Stimulated activated effector memory CD8-positive, alpha-beta T cell treated with anti-CD3 and anti-CD28 coated beads, Interleukin-12 subunit alpha, Interleukin-12 subunit beta, amount 100 ng/mL, for 72 hours (primary cell): ENCODE data around the gene ZMIZ2.

Source experiments
- ATAC-seq: fragments of 150-1000 bp; cut with Tn5 transposase; 2 replicates; pipeline ENCODE4 v1.10.0; 2021
- DNase-seq, 2 donors: peaks; one replicate each; pipeline ENCODE4 v3.0.0; 2021 to 2022; ENCODE audit warnings: low spot score in 2 of 2
- H3K27ac Mint-ChIP-seq: one replicate; pipeline ENCODE4 v1.8.0; 2022; ENCODE audit warnings: mild to moderate bottlenecking, mixed read lengths
- H3K36me3 Mint-ChIP-seq: one replicate; pipeline ENCODE4 v1.8.0; 2022; ENCODE audit warnings: mild to moderate bottlenecking, mixed read lengths
- H3K4me1 Mint-ChIP-seq: one replicate; pipeline ENCODE4 v1.8.0; 2022; ENCODE audit warnings: mixed read lengths
- H3K4me3 Mint-ChIP-seq: one replicate; pipeline ENCODE4 v1.8.0; 2022; ENCODE audit warnings: mild to moderate bottlenecking, mixed read lengths
- H3K9me3 Mint-ChIP-seq: one replicate; pipeline ENCODE4 v1.8.0; 2022; ENCODE audit warnings: mixed read lengths

ZMIZ2 gene

DNA sequence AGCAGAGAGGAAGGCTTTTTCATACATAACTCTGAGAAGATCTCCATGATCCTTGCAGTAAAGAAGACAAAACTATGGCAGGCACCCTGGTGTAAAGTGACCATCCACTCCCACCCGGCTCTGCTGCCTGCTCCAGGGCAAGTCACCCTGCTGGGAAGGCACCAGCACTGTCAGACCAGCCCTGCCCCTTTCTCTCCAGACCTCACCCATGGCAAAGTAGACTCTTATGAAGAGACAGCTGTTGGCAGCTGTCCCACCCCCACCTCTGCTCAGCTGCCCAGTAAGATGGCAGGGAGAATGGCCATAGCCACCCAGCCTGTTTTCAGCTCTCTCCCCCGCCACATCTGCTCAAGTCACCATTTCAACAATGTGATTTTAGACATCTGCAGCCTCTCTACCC, 8.6 kb upstream of the ZMIZ2 start:
- DNase-seq (no peak), ATAC-seq (no peak)
- Mint-ChIP-seq H3K9me3 (no peaks in the 10 kb centered on the region), H3K27ac (no peak overlapping the region), H3K36me3 (no peaks in the 10 kb centered on the region), H3K4me1 (peaks cover 14% of the 10 kb centered on the region), H3K4me3 (no peak overlapping the region)

DNA sequence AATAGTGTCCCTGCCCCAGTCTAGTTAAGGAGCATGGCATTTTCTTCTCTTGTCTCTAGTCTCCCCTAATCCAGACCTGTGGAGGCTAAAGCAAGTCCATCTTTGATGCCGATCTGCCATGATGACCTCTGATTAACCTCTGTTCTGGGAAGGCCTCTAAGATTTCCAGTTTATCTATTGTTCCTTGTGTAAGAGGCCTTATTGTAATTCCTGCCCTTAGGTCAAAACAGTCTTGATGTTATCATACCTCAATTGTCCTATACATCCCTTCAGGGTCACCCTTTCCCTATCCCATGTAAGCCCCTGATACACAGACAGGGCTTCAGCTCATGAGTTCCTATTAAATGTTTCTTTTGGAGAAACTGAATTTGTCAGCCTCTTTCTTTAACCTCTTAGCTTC, 4.9 kb upstream of the ZMIZ2 start:
- peaks cover 6% of the 10 kb centered on the region for H3K36me3 Mint-ChIP-seq
- H3K9me3 Mint-ChIP-seq = no peaks in the 10 kb centered on the region
- ATAC-seq (no peak), DNase-seq (no peak)
- H3K4me1 Mint-ChIP-seq = peaks cover 13% of the 10 kb centered on the region
- H3K27ac Mint-ChIP-seq = no peak overlapping the region
- H3K4me3 Mint-ChIP-seq = no peak overlapping the region

DNA sequence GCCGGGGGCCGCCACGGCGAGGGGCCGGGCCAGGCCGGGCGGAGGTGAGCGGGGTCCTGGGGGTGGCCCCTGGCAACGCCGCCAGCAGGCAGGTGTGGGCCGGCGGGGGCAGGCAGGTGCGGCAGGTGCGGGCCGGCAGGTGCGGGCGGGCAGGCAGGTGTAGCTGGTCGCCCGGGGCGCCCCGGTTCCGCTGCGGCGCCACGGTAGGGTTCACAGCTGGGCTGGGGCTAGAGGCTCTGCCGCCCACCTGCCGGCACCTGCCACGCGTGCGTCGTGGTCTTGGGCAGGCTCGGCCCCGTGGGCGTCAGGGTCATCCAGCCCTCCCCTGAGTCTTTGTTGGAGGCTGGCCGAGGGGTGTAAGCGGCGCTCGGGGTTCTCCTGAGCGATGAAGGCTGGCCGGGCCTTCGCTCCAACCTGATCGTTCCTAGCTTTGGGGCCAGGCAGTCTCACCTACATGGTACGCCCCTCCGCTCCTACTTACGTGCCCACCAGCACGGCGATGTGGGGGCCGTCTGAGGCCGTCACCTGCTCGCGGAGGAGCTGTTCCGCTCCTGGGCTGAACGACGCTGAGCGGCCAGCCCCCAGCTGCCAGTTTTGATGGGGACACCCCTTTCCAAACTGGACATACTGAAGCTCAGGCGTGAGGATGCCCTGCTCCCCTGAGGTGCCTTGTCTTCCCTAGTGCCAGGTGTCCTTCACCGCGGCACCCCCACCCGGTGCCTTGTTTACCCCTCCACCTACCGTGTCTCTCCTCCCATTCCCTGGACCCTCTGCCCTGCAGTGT, 493 bp downstream of the ZMIZ2 start:
- no peaks in the 10 kb centered on the region for H3K9me3 Mint-ChIP-seq
- ATAC-seq = peak; percentile 22
- peaks cover 38% of the 10 kb centered on the region for H3K4me1 Mint-ChIP-seq
- peak overlapping the region; percentile 96 for H3K27ac Mint-ChIP-seq
- peaks cover 38% of the 10 kb centered on the region for H3K36me3 Mint-ChIP-seq
- DNase-seq = peak in 1 of 2 donors; percentile 66
- H3K4me3 Mint-ChIP-seq = peak overlapping the region; percentile 93

DNA sequence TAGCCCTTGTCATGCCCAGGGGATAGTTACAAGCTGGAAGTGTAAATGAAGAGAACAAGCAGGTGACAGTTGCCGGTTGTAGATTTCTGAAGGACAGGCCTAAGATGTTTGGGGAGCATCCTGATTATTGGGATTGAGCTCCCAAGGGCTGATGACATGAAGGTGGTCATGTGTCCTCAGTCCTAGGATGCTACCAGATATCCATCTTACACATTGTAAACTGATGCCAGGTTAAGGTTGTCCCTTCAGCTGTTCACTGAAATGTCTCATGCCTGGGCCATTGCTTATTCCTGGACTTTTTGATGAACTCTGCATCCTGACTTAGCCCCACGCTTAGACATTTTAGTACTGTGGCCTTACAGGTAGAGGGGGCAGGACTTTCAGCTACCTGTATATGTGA, 1.3 kb downstream of the ZMIZ2 start:
- no peak for ATAC-seq
- Mint-ChIP-seq H3K27ac (peak overlapping the region; percentile 96), H3K4me1 (peaks cover 47% of the 10 kb centered on the region)

DNA sequence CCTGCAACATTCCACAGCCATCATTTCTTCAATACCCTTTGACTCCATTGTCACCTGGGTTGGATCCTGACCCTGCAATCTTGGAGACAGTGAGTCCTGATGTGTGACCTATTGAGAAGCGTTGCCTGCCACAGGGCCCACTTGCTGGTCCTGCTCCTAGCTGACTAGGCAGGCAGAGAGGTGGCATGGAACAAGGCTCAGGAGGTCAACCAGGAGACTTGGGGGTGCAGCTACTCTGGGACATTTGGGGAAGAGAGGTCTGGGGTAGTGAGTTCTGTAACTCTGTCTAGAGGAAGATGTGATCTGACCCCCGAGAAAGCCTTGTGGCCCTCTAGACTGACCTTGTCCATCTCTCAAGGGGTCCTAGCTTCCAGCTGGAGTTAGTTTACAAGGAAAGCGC, 1.8 kb downstream of the ZMIZ2 start:
- peak overlapping the region; percentile 93 for H3K4me3 Mint-ChIP-seq
- peaks cover 43% of the 10 kb centered on the region for H3K36me3 Mint-ChIP-seq
- ATAC-seq = no peak
- H3K4me1 Mint-ChIP-seq = peaks cover 51% of the 10 kb centered on the region
- no peaks in the 10 kb centered on the region for H3K9me3 Mint-ChIP-seq
- H3K27ac Mint-ChIP-seq = peak overlapping the region; percentile 80
- no peak for DNase-seq

More for the DNA sequence above, 1.3 kb downstream of the ZMIZ2 start:
- Mint-ChIP-seq H3K9me3 (no peaks in the 10 kb centered on the region), H3K4me3 (peak overlapping the region; percentile 93), H3K36me3 (peaks cover 43% of the 10 kb centered on the region)
- no peak for DNase-seq

DNA sequence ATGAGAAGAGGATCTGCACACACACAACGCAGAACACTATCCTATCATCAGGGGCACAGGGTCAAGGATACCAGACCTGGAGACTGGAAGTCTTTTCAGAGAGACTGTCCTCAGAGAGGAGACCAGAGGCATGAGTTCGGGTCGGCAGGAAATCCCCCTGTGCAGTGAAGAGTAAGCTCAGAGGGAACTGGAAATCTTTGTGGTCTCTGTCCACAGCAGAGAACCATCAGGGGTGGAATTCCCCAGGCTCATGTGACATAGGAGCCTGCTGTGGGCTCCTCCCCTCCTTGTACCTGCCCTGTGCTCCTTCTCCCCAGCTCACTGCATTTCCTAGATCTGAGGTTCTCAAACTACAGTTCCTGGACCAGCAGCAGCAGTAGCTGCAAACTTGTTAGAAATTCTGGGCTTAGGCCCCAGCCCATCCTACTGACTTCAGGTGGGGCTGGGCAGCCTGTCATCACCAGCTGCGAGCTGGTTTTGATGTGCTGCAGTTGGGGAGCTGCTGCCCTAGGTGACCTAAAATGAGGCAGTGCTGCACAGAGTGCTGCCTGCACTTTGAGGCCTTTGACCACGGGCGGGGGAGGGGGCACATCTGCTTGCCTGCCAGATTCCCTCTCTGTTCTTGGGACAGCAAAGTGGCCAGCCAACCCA, 2.4 kb downstream of the ZMIZ2 start:
- H3K27ac Mint-ChIP-seq = peak overlapping the region; percentile 80
- peaks cover 51% of the 10 kb centered on the region for H3K4me1 Mint-ChIP-seq
- H3K4me3 Mint-ChIP-seq = peak overlapping the region; percentile 93
- ATAC-seq (peak; percentile 63), DNase-seq (peak in 1 of 2 donors; percentile 68)
- peaks cover 43% of the 10 kb centered on the region for H3K36me3 Mint-ChIP-seq
- no peaks in the 10 kb centered on the region for H3K9me3 Mint-ChIP-seq

DNA sequence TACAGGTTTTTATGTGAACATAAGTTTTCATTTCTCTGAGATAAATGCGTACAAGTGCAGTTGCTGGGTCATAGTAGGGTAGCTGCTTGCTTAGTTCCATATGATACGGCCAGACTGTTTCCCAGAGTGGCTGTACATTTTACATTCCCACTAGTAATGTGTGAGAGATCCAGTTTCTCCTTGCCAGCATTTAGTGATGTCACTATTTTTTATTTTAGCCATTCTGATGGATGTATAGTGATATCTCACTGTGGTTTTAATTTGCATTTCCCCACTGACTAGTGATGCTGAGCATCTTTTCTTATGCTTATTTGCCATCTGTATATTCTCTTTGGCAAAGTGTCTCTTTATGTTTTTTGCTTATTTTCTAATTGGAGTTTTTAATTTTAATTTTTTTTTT, 4.2 kb downstream of the ZMIZ2 start:
- ATAC-seq (no peak), DNase-seq (no peak)
- Mint-ChIP-seq H3K4me3 (peak overlapping the region; percentile 33), H3K9me3 (no peaks in the 10 kb centered on the region), H3K36me3 (peaks cover 52% of the 10 kb centered on the region), H3K4me1 (peaks cover 45% of the 10 kb centered on the region), H3K27ac (peak overlapping the region; percentile 69)

DNA sequence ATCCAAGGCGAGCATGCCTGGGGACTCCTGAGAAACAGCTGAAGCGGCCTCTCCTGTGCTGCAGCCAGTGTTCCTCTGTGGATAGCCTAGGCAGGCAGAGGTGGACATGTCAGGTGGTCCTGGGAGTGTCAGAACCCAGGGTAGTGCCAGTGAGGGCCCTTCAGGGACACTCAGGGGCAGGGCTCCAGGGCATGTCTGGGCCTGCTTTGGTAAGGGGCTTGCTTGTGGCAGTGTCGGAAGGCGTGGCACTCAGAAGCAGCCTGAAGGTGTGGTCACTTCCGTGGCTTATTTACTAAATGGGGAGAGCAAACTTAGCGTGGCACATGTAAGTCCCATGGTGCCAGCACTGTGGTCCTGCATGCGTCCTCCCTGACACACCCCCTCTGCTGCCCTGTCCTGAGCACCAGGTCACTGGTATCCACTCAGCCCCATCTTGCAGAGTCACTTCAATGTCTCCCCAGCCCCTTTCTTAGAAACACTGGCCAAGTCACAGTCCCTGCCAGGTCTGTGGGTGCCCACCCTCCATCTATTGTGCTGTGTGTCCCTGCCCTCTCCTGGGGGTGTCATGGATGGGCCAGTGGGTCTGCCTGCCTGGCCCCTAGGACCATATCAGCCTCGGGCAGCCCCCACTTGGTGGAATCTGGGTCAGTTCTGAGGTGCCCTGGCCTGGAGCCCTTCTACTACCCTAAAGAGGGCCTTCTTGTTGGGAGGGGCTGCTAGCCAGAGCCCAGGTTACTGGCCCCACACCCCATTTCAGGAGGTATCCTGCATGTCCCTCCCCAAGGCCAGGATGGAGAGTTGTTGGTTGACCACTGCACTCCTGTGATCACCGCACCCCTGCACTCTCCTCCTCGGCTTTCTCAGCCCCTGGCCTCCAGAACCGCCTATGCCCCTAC, 6.4 kb downstream of the ZMIZ2 start:
- Mint-ChIP-seq H3K36me3 (peaks cover 66% of the 10 kb centered on the region), H3K4me3 (no peak overlapping the region), H3K4me1 (peaks cover 35% of the 10 kb centered on the region), H3K27ac (peak overlapping the region; percentile 75), H3K9me3 (no peaks in the 10 kb centered on the region)
- no peak for ATAC-seq
- no peak for DNase-seq

DNA sequence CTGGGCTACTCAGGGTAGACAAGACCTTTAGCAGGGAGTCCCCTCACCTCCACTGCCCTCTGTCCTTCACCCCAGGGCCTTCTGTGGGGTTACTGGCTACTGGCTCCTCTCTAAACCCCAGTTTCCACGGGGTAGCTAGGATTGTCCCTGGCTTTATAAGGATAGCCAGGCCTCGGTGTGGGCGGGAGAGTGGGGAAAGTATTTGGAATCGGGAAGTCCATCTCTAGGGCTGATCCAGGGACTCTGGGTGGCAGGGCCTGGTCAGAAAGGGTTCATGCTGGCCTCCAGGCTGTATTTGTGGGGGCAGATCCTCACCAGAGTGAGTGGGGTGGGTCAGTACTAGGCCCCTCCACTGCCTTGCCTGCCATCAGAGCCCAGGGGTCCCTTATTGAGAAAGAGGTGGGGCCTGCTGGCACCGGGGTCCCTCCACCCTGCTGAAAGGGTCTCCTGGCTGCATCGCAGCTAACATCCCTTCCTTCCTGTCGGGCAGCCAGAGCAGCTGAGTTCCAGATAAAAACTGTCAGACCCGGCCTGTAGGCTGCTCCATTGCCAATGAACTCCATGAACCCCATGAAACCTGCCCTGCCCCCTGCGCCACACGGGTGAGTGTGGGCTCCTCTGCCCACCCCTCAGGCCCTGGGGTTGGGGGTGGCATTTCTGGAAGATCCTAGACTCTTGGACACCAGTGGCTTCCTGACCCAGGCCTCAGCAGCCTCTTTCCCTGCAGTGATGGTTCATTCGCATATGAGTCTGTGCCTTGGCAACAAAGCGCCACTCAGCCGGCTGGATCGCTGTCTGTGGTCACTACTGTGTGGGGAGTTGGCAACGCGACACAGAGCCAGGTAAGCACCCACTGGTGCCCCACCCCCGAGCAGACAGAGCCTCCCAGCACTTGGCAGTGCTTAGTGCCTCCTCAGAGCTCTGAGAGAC, 7.3 kb downstream of the ZMIZ2 start:
- H3K4me1 Mint-ChIP-seq = peaks cover 26% of the 10 kb centered on the region
- ATAC-seq = no peak
- H3K27ac Mint-ChIP-seq = peak overlapping the region; percentile 75
- H3K9me3 Mint-ChIP-seq = no peaks in the 10 kb centered on the region
- peaks cover 74% of the 10 kb centered on the region for H3K36me3 Mint-ChIP-seq
- no peak for DNase-seq
- H3K4me3 Mint-ChIP-seq = no peak overlapping the region

DNA sequence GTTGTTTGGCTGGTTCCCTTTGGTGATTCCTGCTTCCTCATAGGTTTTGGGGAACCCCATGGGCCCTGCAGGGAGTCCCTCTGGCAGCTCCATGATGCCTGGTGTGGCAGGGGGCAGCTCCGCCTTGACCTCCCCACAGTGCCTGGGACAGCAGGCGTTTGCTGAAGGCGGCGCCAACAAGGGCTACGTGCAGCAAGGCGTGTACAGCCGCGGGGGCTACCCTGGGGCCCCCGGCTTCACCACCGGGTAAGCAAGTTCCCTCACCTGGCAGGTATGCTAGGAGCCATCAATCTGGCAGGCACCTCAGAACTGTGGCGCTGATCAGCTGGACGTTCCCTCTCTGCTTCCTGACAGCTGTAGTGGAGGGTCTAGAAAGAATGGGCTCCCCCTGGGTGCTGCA, 8.3 kb downstream of the ZMIZ2 start:
- DNase-seq (no peak), ATAC-seq (no peak)
- H3K9me3 Mint-ChIP-seq = no peaks in the 10 kb centered on the region
- peaks cover 20% of the 10 kb centered on the region for H3K4me1 Mint-ChIP-seq
- no peak overlapping the region for H3K27ac Mint-ChIP-seq
- H3K4me3 Mint-ChIP-seq = no peak overlapping the region
- H3K36me3 Mint-ChIP-seq = peaks cover 75% of the 10 kb centered on the region

DNA sequence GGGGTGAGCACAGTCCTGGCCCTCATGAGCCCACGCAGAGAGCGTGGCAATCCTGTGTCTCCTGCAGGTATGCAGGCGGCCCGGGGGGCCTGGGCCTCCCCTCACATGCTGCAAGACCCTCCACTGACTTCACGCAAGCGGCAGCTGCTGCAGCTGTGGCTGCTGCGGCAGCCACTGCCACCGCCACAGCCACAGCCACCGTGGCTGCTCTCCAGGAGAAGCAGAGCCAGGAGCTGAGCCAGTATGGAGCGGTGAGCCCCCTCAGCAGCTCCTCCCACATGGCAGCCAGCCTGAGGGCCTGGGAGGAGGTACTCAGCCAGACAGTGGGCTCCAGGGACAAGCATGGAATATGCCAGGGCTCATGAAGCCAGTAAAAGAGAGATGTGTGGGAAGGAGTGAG, 8.7 kb downstream of the ZMIZ2 start:
- ATAC-seq = no peak
- DNase-seq = no peak
- Mint-ChIP-seq H3K27ac (no peak overlapping the region), H3K9me3 (no peaks in the 10 kb centered on the region), H3K4me1 (peaks cover 17% of the 10 kb centered on the region), H3K36me3 (peaks cover 78% of the 10 kb centered on the region), H3K4me3 (no peak overlapping the region)

DNA sequence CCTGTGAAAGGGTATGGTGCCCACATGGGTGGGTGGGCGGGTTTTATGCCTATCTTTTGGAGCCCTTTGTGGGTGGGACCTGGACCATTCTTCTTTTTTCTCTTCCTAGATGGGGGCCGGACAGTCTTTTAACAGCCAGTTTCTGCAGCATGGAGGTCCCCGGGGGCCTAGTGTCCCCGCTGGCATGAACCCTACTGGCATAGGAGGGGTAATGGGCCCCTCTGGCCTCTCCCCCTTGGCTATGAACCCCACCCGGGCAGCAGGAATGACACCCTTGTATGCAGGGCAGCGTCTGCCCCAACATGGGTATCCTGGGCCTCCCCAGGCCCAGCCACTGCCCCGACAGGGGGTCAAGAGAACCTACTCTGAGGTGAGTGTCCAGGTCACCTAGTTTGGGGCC, 9.1 kb downstream of the ZMIZ2 start:
- ATAC-seq (no peak), DNase-seq (no peak)
- H3K27ac Mint-ChIP-seq = no peak overlapping the region

DNA sequence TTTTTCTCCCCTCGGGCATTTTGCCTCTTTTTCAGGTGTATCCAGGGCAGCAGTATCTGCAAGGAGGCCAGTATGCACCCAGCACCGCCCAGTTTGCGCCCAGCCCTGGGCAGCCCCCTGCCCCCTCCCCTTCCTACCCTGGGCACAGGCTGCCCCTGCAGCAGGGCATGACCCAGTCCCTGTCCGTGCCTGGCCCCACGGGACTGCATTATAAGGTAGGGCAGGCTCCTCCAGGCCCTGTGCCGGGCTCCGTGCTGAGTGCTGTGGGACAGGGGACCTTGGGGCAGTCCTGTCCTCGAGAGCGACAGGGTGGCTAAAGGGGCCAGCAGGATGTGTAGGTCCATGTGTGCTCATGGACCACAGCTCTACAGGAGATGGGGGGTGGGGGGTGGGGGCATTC, 10.6 kb downstream of the ZMIZ2 start:
- H3K27ac Mint-ChIP-seq = no peak overlapping the region
- no peaks in the 10 kb centered on the region for H3K9me3 Mint-ChIP-seq
- DNase-seq (no peak), ATAC-seq (no peak)
- peaks cover 12% of the 10 kb centered on the region for H3K4me1 Mint-ChIP-seq
- H3K4me3 Mint-ChIP-seq = no peak overlapping the region
- peaks cover 81% of the 10 kb centered on the region for H3K36me3 Mint-ChIP-seq

More for the DNA sequence above, 9.1 kb downstream of the ZMIZ2 start:
- H3K4me1 Mint-ChIP-seq = peaks cover 13% of the 10 kb centered on the region
- peaks cover 78% of the 10 kb centered on the region for H3K36me3 Mint-ChIP-seq
- H3K4me3 Mint-ChIP-seq = no peak overlapping the region
- no peaks in the 10 kb centered on the region for H3K9me3 Mint-ChIP-seq

DNA sequence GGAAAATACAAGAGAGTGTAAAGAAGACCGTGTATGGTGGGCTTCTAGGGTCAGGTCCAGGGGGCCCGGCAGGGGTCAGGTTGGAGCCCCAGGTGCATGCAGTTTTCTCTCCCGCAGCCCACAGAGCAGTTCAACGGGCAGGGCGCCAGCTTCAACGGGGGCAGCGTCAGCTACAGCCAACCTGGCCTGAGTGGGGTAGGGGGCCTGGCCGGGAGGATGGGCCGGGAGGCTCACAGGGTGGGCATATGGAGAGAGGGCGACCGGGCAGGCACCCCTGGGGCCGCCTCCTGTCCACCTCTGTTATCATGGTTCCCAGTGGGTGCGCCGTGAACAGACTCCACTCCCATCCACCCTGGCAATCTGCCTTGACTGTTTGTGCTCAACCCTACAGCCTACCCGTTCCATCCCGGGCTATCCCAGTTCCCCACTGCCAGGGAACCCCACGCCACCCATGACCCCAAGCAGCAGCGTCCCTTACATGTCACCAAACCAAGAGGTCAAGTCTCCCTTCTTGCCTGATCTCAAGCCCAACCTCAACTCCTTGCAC, 11.5 kb downstream of the ZMIZ2 start:
- Mint-ChIP-seq H3K4me3 (no peak overlapping the region), H3K9me3 (no peaks in the 10 kb centered on the region), H3K27ac (peak overlapping the region; percentile 58), H3K4me1 (peaks cover 3% of the 10 kb centered on the region), H3K36me3 (peaks cover 83% of the 10 kb centered on the region)
- no peak for DNase-seq
- ATAC-seq = no peak
